Calu3 (cell line): Measurements from ENCODE around the gene PPP1R14B. TPM values are rescaled to one million over a fixed set of nuclear protein-coding genes. Genes with fewer than 3 reads are reported as not detected.

Source experiments
- BruUV-seq: library from RNA; stranded (reverse); fragments of 400-500 nt; replicated peaks from 2 replicates; lab custom pipeline; 2021; lab: Mats Ljungman, UMichigan
- CTCF ChIA-PET: fragments of 300-600 bp; sonication (Branson Sonifier 250); formaldehyde crosslinking; loops from one replicate; lab custom pipeline; 2022; ENCODE audit warnings: antibody characterized with exemption; lab: Charles Lee
- DNase-seq: peaks from one replicate; pipeline ENCODE4 v3.0.0; 2022
- H3K27ac Mint-ChIP-seq: one replicate; pipeline ENCODE4 v1.8.0; 2022; ENCODE audit warnings: mixed read lengths; ENCODE audit not compliant: unreplicated experiment
- H3K27me3 Mint-ChIP-seq: one replicate; pipeline ENCODE4 v1.8.0; 2022; ENCODE audit warnings: mixed read lengths; ENCODE audit not compliant: unreplicated experiment
- H3K36me3 Mint-ChIP-seq: one replicate; pipeline ENCODE4 v1.8.0; 2022; ENCODE audit warnings: mild to moderate bottlenecking, moderate library complexity, mixed read lengths; ENCODE audit not compliant: insufficient read depth, unreplicated experiment
- H3K4me1 Mint-ChIP-seq: one replicate; pipeline ENCODE4 v1.8.0; 2022; ENCODE audit warnings: mild to moderate bottlenecking, low read depth, mixed read lengths; ENCODE audit not compliant: unreplicated experiment
- H3K4me3 Mint-ChIP-seq: one replicate; pipeline ENCODE4 v1.8.0; 2022; ENCODE audit warnings: mild to moderate bottlenecking, low read depth, moderate library complexity, mixed read lengths; ENCODE audit not compliant: unreplicated experiment
- H3K9me3 Mint-ChIP-seq: one replicate; pipeline ENCODE4 v1.8.0; 2022; ENCODE audit warnings: low read depth, mixed read lengths; ENCODE audit not compliant: unreplicated experiment
- intact Hi-C: fragments of 100-400 bp; cut with micrococcal nuclease; formaldehyde crosslinking; loops from one replicate; pipeline ENCODE4 v1.10.0; 2022; ENCODE audit not compliant: unreplicated experiment
- total RNA-seq: library from RNA; stranded (reverse); gene quantifications from 2 replicates; pipeline ENCODE4 v1.2.3, GENCODE V29; 2022
- TF ChIP-seq, protein P1 (sequence below): fragments of 200-600 bp; IDR thresholded peaks from one replicate; pipeline ENCODE4 v1.8.0; 2022; ENCODE audit warnings: antibody characterized with exemption; ENCODE audit not compliant: unreplicated experiment

The PPP1R14B gene
- total RNA-seq, 1 experiment from 2014 or later = 334 TPM

DNA sequence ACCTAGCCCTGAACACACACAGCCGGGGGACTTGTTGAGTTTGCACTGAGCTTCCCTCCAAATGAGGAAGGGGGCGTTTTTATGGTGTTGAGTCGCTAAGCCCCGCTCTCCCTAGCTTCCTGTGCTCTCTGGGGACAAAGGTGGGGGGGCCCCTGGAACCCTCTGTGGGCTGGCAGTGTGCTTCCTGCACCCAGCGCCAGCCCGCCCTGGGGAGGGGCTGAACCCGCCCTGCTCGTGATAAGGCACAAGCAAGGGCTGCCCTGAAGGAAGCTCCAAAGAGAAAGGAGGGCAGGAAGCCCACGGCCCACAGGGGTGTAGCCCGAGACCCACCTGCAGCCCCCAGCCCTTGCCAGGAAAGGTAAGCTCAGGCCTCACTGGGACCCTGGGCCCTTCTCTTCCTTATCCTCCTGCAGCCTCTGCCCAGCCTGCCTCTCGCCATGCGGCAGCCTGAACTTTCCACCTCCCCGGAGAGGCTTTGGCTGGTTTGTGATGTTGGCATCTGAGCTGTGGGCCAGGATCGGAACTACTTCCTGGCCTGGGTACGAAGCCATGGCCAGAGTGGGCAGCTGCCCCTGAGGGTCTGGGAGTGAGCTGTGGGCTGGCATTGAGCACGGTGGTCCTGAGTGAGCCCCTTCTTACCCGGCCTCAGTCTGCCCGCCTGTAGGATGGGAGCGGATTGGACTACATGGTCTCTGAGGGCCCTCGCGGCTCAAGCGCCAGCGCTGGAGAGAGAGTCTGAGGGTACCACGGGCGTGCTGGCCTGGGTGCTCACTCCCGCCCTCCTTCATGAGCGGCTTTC is 40.1 kb downstream of the PPP1R14B start, which contains the start of gene FERMT3:
FERMT3 (plus strand) TSS at position 265 of the 799 bp plus-strand sequence. CDS start 644 bp downstream, outside the sequence.
- peaks cover 80% of the 10 kb centered on the region for H3K36me3 Mint-ChIP-seq
- DNase-seq = no peak
- no TSS peak for BruUV-seq
- intact Hi-C loops = no loop called here
- no peaks in the 10 kb centered on the region for H3K27me3 Mint-ChIP-seq
- TF ChIP-seq, protein P1, sequence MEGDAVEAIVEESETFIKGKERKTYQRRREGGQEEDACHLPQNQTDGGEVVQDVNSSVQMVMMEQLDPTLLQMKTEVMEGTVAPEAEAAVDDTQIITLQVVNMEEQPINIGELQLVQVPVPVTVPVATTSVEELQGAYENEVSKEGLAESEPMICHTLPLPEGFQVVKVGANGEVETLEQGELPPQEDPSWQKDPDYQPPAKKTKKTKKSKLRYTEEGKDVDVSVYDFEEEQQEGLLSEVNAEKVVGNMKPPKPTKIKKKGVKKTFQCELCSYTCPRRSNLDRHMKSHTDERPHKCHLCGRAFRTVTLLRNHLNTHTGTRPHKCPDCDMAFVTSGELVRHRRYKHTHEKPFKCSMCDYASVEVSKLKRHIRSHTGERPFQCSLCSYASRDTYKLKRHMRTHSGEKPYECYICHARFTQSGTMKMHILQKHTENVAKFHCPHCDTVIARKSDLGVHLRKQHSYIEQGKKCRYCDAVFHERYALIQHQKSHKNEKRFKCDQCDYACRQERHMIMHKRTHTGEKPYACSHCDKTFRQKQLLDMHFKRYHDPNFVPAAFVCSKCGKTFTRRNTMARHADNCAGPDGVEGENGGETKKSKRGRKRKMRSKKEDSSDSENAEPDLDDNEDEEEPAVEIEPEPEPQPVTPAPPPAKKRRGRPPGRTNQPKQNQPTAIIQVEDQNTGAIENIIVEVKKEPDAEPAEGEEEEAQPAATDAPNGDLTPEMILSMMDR = no peak
- peaks cover 9% of the 10 kb centered on the region for H3K4me1 Mint-ChIP-seq
- no peak within 1 kb of the TSS for H3K4me3 Mint-ChIP-seq
- no peaks in the 10 kb centered on the region for H3K9me3 Mint-ChIP-seq
- H3K27ac Mint-ChIP-seq = no peak within 1 kb of the TSS
- CTCF ChIA-PET = interaction anchor here (0.5 kb wide), 1 partner anchor 923 kb away, joined by 3 read pairs; no protein-coding TSS in a partner anchor

DNA sequence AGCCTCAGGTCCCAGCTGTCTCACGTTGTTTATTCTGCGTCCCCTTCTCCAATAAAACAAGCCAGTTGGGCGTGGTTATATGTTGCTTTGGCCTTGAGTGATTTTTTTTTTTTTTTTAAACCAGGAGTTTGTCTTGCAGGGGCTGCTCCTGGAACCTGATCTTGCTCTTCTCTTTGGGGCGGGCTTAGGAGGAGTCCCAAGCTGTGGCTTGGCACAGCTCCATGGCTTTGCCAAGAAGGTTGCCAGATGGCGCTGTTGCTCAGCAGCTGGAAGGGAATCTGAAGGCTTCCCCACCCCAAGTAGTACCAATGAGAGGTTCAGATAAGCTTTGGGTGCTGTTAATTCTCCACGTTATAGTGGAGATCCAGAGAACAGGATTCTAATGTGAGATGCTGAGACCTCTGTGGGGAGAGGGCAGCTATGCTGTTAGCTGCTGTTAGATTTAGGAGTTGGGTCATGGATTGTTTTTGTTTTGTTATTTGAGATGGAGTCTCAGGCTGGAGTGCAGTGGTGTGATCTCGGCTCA is 42.2 kb downstream of the PPP1R14B start:
- no TSS peak for BruUV-seq
- TF ChIP-seq, protein P1 = peak; percentile 12
- CTCF ChIA-PET = interaction anchor here (0.7 to 1.9 kb wide), 14 partner anchors 13 to 244 kb away, joined by 3 to 16 read pairs (median 4); partner anchors contain the start of genes PLCB3, PRDX5, STIP1 and TRMT112
- Mint-ChIP-seq H3K9me3 (no peaks in the 10 kb centered on the region), H3K27me3 (no peaks in the 10 kb centered on the region), H3K4me1 (peaks cover 9% of the 10 kb centered on the region), H3K4me3 (no peak overlapping the region), H3K27ac (peak overlapping the region; percentile 31), H3K36me3 (peaks cover 85% of the 10 kb centered on the region)
- intact Hi-C loops = no loop called here
- peak; percentile 78 for DNase-seq

- Mint-ChIP-seq H3K27me3 (no peaks in the 10 kb centered on the region), H3K4me1 (peaks cover 9% of the 10 kb centered on the region), H3K36me3 (peaks cover 85% of the 10 kb centered on the region), H3K9me3 (no peaks in the 10 kb centered on the region), H3K4me3 (no peak overlapping the region), H3K27ac (peak overlapping the region; percentile 31)
- TSS peak; percentile 95 for BruUV-seq
- TF ChIP-seq, protein P1 = no peak
- intact Hi-C loops = no loop called here
- CTCF ChIA-PET = interaction anchor here (0.5 to 1.9 kb wide), 13 partner anchors 13 to 151 kb away, joined by 3 to 16 read pairs (median 4); partner anchors contain the start of genes PLCB3, PRDX5, STIP1 and TRMT112
- DNase-seq = no peak
These were observed 42.7 kb downstream of the PPP1R14B start for GRCh38 chr11:64204080-64204440.

GRCh38 chr11:64203421-64204079 is 43.2 kb downstream of the PPP1R14B start:
- H3K4me1 Mint-ChIP-seq = peaks cover 9% of the 10 kb centered on the region
- CTCF ChIA-PET = interaction anchor here (0.5 to 1.5 kb wide), 3 partner anchors 12 to 37 kb away, joined by 4 to 6 read pairs (median 5); partner anchors contain the start of gene STIP1
- no peak overlapping the region for H3K4me3 Mint-ChIP-seq
- H3K36me3 Mint-ChIP-seq = peaks cover 85% of the 10 kb centered on the region
- no peaks in the 10 kb centered on the region for H3K27me3 Mint-ChIP-seq
- H3K9me3 Mint-ChIP-seq = no peaks in the 10 kb centered on the region
- TF ChIP-seq, protein P1 = no peak
- intact Hi-C loops = no loop called here
- no peak overlapping the region for H3K27ac Mint-ChIP-seq
- no TSS peak for BruUV-seq
- DNase-seq = no peak
